Tibial nerve (tissue), 3 donors: Measurements from ENCODE around the gene CFAP61.

Source experiments
- CTCF ChIP-seq, 5 experiments: fragments of 200-600 bp in 3 of 5; fragments of 450-650 bp in 2 of 5; sonication (generic) in 3 of 5; IDR thresholded peaks; one replicate each; pipeline ENCODE4 v1.5.1; 2016 to 2019; ENCODE audit warnings: antibody characterized with exemption in 5 of 5, mild to moderate bottlenecking in 3 of 5, moderate library complexity in 2 of 5
- POLR2A ChIP-seq, 2 donors: fragments of 450-650 bp; IDR thresholded peaks; one replicate each; pipeline ENCODE4 v1.6.1; 2017; ENCODE audit warnings: antibody characterized with exemption in 2 of 2, mild to moderate bottlenecking in 2 of 2, moderate library complexity in 2 of 2

GRCh38 chr20:20021835-20022234, 30.5 kb upstream of the CFAP61 start:
- no peak for TF ChIP-seq CTCF (IDR thresholded peaks at IDR 0.05)
- TF ChIP-seq POLR2A (IDR thresholded peaks at IDR 0.05) = no peak
